ENCODE results near the gene TMEM38A.

GRCh38 chr19:16652854-16653253, 8.1 kb upstream of the TMEM38A start:
- TF ChIP-seq, protein P1, sequence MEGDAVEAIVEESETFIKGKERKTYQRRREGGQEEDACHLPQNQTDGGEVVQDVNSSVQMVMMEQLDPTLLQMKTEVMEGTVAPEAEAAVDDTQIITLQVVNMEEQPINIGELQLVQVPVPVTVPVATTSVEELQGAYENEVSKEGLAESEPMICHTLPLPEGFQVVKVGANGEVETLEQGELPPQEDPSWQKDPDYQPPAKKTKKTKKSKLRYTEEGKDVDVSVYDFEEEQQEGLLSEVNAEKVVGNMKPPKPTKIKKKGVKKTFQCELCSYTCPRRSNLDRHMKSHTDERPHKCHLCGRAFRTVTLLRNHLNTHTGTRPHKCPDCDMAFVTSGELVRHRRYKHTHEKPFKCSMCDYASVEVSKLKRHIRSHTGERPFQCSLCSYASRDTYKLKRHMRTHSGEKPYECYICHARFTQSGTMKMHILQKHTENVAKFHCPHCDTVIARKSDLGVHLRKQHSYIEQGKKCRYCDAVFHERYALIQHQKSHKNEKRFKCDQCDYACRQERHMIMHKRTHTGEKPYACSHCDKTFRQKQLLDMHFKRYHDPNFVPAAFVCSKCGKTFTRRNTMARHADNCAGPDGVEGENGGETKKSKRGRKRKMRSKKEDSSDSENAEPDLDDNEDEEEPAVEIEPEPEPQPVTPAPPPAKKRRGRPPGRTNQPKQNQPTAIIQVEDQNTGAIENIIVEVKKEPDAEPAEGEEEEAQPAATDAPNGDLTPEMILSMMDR (IDR thresholded peaks at IDR 0.05; ENCODE audit: low read length): no peak
- TF ChIP-seq EZH2 (optimal IDR thresholded peaks at IDR 0.05; ENCODE audit: low read depth, low read length): no peak
